DMS 273 treated with DMSO at 0.1 percent for 48 hours (cell line): ENCODE data around the gene PLPP1.
"Not testable (repeated sequence)": the region's sequence is repeated elsewhere in the genome, so short reads cannot be mapped to it uniquely, and the experiment has no call there.

Experiments used
- DNase-seq: peaks from one replicate; lab custom pipeline; 2025; lab: John Stamatoyannopoulos, UW

Gene PLPP1

DNA sequence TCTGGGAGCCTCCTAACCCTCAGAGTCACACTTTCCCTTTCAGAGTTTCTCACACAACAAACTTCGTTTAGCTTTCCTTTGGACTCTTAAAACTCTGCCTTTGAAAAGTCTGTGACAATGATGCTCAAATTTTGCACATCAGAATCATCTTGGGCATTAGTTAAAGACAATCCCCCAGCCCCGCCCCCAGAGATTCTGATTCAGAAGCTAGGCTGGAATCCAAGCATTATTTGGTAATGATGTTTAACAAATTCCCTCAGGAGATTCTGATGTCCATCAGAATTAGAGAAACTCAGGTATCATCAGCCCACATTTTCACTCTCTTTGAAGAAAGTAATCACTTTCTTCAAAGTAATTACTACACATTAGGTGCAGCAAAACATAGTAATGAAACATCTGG is 9.6 kb upstream of the PLPP1 start:
- DNase-seq: no peak

DNA sequence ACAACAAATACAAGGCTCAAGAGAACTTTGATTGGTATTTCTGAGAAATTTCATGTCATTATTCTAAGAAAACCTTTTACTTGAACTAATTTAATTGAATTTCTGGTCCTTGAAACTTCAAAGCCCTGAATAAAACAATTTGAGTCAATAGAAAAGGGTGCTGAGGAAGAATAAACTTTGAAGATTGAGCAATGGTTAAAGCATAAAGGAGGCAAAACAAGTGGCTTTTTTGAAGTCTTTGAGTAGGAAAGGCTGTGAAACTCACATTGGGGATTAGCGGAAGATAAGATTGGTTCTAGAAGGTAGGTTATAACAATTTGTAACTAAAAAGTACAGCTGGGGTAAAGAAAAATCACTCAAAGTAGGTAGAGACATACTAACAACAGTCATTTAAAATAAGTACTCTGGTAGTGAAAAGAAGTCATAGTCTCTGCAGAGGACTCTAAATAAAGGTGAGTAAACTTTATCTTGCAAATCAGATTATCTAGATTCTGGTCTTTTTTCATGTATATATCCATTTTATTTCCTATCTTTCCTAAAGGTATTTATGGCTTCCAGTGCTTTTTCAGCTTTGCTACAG is 6.4 kb upstream of the PLPP1 start:
- no peak for DNase-seq

DNA sequence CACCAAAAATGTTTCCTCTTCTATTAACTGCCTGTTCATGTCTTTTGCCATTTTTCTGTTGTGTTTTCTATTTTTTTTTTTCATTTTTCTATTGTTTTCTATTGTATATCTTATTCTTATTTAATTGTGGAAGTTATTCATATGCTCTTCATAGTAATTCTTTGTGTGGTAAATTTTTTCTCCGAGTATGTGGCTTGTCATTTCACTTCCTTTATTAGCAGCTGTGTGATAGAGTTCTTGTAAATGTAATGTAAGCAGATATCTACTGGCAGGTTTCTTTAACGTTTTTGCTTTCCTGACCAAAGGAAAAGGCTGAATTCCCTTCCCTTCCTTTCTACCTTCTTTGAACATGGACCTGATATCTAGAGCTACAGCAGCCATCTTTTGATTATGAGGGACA is 5.8 kb upstream of the PLPP1 start:
- no peak for DNase-seq

DNA sequence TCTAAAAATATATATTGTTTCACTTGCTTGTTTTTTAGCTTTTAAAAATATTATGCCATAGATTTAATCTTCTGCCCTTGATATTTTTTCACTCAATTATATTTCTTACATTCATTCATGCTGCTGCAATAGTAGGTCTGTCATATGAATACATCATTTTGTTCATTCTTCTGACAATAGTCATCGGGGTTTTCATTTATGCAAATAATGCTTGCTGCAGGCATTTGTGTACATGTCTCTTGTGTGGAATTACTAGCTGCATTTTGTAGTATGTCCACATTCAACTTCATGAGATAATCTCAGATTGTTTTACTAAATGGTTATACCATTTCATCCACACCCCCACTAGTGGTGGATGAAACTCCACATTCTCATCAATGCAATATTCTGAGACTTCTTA is 5.3 kb upstream of the PLPP1 start:
- no peak for DNase-seq

DNA sequence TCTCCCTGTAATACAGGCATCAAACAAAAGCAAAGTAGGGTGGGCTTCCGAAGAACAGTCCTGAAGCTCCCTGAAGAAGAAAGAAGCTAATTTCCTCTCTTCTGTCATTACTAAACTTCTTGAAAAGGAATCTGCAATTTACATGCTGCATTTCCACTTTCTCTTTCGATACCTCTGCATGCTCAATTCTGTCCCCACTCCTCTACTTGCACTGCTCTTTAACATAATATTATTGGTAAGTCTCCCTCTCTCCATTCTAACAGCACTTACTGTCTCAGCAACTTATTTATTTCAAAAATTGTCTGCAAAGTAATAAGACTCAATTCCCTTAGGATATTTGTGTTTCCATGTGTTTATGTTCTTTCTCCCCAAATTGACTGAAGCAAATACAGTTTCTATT is 3.9 kb upstream of the PLPP1 start:
- no peak for DNase-seq

DNA sequence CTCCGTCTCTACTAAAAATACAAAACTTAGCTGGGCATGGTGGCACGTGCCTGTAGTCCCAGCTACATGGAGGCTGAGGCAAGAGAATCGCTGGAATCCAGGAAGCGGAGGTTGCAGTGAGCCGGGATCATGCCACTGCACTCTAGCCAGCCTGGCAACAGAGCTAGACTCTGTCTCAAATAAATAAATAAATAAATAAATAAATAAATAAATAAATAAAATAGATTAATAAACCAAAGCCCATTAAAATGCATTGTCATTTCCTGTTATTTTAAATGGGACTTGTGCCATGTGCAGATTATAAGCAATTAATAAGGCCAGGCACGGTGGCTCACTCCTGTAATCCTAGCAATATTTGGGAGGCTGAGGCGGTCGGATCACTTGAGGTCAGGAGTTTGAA is 2.6 kb upstream of the PLPP1 start:
- not testable (repeated sequence) for DNase-seq

DNA sequence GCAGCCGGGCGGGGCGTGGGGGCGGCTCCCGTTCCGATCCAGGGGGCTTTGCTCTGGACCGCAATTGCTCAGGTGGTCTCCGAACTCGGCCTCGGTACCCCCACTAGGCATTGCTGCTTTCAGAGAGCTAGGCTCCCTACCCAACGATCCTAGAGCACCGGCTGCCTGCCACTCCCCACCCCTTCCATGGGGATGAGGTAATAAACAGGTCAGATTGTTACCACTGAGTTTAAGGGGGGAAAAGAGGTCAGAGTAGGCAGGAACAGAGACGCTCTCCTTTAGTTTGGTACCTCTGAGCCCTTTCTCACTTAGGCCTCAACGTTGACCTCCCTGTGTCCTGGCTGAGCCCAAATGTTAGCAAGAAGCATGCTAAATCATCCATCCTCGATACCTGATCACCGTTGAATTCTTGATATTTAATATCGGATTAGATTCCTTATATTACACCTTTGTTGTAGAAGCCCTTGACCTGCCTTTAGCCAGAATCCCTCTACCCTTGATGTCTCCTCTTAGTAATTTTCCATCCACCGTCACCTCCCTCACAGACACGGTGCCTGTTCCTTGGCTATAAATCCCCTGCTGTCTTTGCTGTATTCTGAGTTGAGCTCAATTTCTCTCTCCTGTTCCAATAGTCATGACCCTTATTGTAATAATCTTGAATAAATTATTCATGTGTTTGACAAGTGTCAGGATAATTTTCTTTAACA is 588 bp upstream of the PLPP1 start:
- no peak for DNase-seq

DNA sequence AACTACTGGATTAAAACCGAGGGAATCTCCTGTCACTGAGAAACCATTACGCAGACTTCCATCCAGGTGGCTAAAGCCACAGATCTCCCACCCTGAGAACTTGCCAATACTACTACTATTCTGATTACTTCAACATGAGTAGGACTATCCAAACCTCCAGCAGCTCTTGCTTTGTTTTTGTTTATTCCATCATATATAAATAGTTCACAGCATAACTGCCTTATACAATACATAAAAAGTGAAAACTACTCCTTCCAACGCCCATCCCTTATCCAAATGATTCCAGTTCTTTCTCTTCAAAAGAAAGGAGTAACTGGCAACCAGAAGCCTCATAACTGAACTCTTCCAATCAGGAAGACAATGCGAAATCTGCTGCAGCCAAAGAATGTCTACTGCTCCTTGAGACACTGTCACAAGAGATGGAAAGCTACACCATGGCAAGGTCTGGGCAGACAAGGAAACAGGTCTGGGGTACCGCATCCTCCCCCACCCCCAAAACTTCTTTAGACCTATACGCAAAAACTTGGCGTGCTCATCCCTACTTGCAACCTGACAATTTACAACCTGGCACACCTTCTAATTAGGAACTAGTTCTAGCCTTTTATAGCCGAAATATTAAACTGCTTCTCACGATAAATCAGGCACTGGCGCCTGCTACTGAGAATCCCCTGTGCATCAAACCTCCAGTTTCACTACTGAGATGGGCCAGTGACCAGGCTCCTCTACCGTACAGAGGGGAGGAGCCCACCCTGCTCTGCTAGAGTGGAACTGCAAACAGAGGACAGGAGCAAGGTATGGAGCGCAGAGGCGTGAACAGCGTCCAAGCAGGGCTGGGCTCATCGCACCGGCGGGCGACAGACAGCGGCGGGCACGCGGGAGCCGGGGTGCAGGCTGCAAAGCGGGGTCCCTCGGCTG is 986 bp downstream of the PLPP1 start:
- peak; percentile 35 for DNase-seq

DNA sequence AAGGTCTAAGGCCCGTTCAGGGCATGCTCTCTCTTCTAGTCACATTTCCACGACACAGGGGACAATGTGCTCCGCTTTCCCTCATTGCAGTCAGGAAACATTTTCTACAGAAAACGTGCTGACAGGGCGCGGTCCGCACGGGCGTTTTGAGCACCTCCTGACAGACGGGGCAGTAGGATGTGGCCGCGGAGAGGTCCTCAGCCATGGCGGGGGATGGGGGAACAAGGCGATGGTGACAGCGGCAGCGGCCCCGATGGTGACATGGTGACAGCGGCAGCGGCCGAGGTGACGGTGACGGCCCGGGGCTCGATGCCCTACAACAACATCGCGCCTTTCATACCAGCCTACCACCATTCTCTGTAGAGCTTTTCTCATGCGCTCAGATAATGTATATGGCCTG is 4.1 kb downstream of the PLPP1 start:
- DNase-seq: no peak

DNA sequence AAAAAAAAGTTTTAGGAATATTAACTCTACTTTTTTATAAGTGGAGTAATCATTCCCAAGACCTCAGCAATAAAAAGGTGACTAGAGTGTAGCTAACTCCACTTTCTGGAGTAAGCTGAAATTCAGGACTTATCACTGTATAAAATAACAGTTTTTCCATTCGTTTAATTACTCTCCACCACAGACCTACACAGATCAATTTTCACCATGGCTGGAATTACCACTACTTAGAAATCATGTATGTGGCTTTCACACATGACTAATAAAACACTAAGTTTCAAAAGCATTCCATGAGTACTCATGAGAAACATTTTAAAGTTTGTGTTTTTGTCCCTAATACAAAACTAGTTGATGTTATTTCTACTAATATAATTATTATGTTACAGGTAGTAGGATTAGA is 9.9 kb downstream of the PLPP1 start:
- no peak for DNase-seq

DNA sequence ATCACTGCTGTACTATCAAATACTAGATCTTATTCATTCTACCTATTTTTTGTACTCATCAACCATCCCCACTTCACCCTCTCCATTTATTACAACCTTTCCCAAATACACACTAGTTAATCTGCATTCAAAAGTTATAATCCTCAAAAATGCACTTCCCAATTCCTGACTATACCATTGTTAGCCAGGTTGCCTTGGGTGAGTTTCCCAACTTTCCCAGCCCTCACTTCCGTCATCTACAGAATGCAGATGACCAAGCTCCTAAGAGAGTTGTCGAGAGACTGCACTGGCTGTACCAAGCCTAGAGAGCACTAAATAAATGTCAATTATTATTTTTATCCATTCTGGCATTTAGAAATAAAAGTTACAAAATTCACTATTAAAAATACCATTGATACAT is 11.5 kb downstream of the PLPP1 start:
- DNase-seq: no peak

DNA sequence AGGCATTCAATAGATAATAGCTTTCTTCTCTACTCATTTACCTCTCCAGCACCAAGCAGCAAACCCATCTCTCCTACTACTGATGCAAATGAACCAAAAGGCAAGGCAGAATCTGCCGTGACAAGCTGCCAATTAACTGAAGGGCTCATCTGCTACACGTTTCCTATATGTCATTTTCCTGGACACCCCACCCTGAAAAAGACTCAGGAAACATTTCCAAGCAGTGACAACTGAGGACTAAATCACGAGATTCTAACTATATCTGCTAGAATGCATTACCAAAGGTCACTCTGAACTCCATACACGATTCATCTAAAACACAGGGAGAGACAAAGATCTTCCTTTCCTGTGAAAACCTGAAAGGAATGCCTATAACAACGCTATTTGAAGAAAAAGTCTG is 12.9 kb downstream of the PLPP1 start:
- DNase-seq: no peak

DNA sequence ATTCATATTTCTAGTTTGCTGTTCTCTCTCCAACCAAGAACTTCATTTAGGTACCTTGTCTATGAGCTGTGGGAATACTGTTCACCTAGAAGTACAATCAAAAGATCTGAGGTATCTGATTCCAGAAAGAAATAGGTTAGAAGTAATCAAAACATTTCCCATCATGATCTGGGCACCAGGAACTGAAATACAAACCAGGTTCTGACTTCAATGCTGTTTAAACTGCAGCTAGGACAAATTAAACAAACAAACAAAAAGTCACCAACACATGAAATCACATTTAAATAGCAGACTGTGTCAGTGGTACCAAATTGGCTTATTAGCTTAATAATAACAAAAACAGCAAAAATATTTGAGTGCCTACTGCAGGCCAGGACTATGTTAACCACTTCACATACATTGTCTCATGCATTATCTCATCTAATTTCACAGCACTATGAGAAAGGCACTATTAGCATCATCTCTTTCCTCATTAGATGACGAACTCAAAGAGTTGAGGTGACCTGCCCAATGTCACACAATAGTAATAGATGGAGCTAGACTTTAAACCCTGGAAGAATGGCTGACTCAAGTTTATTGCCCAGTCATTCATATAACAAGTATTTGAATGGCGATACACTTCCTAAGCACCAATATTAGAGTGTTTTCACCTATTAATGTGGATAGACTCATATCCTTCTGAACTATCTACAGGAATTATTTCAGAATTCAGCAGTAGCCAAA is 14.5 kb downstream of the PLPP1 start:
- DNase-seq: no peak

DNA sequence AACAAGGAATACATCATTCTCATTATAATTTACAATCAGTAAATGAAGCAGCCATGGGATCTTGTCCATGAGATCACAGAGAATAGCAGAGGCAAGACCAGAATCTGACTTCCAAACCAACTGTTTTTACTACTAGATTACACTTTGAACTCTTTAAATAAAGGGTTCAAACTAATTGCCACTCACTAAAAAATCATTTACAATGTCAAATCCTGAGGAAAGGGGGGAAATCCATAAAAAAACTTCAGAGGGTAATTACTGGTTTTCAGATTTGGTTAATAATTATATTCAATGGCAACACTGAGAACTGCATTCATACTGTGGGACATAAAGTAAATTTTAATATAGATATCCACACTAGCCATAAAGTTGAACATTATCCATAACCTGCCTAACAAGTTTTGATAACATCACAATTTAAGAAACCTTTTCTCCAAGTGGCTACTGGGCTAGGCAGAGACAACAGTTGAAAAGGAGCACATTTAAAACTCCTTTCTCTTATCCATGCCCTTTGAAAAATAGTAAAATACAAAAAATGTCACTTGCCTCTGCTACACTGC is 15.9 kb downstream of the PLPP1 start:
- no peak for DNase-seq

DNA sequence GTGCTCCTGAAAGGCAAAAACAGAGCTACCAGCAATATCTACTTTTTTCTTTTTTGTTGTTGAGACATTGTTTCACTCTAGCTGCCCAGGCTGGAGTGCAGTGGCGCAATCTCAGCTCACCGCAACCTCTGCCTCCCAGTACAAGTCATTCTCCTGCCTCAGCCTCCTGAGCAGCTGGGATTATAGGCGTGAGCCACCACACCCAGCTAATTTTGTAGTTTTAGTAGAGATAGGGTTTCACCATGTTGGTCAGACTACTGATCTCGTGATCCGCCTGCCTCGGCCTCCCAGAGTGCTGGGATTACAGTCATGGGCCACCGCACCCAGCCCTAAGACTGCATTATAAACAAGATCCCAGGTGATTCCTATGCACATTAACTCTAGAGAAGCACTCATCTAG is 17.0 kb downstream of the PLPP1 start:
- no peak for DNase-seq

DNA sequence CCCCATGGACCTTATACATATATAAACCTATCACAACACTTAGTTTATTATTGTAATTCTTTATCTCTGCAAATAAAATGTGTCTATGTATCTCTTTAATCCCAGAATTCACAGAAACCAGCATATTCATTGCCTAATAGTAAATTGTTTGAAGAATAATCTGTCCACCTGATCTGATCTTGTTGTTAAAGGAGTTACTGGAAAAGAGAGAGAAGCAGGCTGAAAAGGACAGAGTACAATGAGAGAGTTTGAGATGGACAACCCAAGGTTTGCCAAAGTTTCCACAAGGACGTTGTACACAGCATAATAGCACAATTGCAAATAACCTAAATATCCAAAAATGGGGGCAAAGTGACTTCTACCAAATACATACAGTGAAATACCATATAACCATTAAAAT is 23.8 kb downstream of the PLPP1 start:
- no peak for DNase-seq

DNA sequence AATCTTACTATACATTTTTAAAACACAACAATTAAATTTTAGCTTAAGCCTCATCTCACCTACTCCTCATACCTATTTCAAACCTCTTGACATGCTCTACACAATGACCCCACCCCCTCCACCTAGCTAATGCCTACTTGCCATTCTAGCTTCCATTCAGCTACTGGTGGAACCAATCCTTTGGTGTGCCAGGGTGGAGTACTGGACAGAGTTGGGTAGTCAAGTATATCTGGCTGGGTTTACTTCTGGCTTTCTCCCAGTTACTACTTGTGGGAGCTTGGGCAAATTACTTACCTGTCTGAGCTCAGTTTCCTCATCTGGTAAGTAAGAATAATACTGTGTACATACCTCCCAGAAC is 24.3 kb downstream of the PLPP1 start:
- no peak for DNase-seq

DNA sequence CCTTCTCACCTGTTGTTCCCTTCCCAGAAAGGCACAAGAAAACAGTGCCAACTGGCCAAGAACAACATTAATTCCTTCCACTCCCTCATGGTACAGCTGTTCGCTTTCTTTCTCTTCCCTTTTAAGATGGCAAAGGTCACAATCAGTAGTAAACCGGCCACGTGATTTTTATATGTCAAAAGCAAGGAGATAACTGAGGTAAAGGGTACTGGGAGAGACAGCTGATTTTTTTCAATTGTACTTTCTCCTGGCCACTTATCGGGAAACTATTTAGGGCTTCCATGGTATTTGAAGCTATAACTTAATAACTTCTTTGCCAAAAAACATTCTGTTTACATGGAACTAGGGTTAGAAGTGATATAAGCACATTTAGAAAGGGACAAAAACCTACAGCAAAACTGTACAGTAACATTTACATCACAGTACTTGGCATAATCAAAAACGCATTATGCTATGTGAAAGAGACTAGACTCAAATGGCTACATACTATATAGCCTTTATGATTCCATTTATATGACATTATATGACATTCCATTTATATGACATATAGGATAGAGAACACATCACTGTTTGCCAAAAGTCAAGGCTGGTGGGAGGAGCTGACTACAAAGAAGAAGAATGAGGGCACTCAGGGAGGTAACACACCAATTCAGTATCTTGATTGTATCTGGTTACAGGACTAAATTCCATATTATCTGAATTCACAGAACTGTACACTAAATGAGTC is 24.8 kb downstream of the PLPP1 start:
- DNase-seq: no peak

DNA sequence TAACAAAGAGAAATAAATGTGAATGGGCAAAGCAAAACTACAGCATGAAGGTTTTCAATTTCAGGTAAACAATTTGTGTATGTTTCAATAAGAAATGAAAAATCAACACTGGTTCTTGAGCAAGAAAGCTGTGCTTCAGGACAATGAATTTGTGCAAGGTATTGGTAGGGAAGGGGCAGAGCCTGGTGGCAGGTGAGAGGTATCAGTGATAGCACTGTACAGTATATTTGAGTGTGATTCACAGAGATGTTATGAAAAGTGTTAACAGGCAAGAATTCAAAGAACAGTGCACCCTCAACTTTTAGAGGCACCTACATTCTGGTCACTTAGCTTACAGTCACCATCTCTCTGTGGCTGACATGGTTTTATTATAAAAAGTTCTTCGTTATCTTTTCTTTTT is 25.7 kb downstream of the PLPP1 start:
- DNase-seq: no peak

DNA sequence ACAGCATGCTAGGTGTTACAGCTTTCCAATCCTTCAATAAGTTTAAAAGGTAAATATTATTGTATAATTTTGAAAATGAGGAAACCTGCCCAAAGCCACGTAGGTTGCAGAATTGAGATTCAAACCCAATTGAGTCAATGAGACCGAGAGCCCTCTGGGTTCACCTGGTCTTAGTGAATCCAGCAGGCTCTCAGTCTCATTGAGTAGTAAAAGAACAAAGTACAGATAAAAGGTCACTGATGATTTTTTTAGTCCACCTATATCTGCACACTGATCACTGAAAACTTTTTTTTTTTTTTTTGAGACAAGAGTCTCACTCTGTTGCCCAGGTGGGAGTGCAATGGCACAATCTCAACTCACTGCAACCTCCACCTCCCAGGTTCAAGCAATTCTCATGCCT is 27.2 kb downstream of the PLPP1 start:
- no peak for DNase-seq

DNA sequence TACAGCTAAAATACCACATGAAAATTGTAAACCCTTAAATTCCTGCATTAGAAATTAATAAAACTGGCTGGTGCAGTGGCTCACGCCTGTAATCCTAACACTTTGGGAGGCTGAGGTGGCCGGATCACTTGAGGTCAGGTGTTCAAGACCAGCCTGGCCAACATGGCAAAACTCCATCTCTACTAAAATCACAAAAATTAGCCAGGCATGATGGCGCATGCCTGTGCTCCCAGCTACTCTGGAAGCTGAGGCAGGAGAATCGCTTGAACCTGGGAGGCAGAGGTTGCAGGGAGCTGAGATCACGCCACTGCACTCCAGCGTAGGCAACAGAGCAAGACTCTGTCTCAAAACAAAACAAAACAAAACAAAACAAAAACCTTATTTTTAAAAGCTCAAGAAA is 29.1 kb downstream of the PLPP1 start:
- DNase-seq: not testable (repeated sequence)

DNA sequence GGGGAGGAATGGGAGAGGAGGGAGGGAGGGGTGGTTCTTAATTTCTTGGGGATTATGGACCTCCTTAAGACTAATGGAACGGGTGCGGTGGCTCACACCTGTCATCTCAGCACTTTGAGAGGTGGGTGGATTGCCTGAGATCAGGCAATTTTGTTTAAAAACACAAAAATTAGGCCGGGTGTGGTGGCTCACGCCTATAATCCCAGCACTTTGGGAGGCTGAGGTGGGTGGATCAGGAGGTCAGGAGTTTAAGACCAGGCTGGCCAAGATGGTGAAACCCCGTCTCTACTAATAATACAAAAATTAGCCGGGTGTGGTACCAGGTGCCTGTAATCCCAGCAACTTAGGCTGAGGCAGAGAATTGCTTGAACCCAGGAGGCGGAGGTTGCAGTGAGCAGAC is 30.8 kb downstream of the PLPP1 start:
- not testable (repeated sequence) for DNase-seq
